ENCODE results near the gene SDK1. TPM values are rescaled to one million over a fixed set of nuclear protein-coding genes. Genes with fewer than 3 reads are reported as not detected.

The SDK1 gene
- total and polyA plus RNA-seq, 10 of the 15 experiments (the other 5 are each of a cell fraction or from before 2014, with no cell fraction given) = 0.14 to 0.33 TPM; not detected in 8

DNA sequence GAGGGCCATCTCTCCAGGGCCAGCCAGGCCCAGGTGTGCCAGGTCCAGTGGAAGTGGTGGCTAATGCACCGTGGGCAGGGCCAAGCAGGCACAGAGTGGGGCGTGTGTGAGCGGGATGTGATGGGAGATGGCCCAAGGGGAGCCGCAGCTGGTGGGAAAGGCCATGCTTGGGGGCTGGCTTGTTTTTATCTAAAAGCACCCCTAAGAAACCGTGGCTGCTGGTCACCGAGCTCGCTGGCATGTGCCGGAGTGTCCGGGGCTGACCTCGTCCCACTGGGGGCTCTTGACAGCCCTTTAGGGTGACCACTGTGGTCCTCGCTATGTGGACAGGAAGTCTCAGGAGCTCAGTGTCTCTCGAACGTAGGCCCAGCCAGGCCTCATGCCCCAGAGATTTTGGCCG lies 798.6 kb downstream of the SDK1 start (continued):
- TF ChIP-seq, protein P1, sequence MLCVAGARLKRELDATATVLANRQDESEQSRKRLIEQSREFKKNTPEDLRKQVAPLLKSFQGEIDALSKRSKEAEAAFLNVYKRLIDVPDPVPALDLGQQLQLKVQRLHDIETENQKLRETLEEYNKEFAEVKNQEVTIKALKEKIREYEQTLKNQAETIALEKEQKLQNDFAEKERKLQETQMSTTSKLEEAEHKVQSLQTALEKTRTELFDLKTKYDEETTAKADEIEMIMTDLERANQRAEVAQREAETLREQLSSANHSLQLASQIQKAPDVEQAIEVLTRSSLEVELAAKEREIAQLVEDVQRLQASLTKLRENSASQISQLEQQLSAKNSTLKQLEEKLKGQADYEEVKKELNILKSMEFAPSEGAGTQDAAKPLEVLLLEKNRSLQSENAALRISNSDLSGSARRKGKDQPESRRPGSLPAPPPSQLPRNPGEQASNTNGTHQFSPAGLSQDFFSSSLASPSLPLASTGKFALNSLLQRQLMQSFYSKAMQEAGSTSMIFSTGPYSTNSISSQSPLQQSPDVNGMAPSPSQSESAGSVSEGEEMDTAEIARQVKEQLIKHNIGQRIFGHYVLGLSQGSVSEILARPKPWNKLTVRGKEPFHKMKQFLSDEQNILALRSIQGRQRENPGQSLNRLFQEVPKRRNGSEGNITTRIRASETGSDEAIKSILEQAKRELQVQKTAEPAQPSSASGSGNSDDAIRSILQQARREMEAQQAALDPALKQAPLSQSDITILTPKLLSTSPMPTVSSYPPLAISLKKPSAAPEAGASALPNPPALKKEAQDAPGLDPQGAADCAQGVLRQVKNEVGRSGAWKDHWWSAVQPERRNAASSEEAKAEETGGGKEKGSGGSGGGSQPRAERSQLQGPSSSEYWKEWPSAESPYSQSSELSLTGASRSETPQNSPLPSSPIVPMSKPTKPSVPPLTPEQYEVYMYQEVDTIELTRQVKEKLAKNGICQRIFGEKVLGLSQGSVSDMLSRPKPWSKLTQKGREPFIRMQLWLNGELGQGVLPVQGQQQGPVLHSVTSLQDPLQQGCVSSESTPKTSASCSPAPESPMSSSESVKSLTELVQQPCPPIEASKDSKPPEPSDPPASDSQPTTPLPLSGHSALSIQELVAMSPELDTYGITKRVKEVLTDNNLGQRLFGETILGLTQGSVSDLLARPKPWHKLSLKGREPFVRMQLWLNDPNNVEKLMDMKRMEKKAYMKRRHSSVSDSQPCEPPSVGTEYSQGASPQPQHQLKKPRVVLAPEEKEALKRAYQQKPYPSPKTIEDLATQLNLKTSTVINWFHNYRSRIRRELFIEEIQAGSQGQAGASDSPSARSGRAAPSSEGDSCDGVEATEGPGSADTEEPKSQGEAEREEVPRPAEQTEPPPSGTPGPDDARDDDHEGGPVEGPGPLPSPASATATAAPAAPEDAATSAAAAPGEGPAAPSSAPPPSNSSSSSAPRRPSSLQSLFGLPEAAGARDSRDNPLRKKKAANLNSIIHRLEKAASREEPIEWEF (IDR thresholded peaks at IDR 0.05; ENCODE audit: insufficient replicate concordance, low read depth, low read length) = no peak
- TF ChIP-seq IRF4 (IDR thresholded peaks at IDR 0.05; ENCODE audit: low read depth, low read length) = no peak
- TF ChIP-seq POU2F2 (IDR thresholded peaks at IDR 0.05; ENCODE audit: borderline replicate concordance, low read depth, low read length) = no peak
- TF ChIP-seq, protein P2, sequence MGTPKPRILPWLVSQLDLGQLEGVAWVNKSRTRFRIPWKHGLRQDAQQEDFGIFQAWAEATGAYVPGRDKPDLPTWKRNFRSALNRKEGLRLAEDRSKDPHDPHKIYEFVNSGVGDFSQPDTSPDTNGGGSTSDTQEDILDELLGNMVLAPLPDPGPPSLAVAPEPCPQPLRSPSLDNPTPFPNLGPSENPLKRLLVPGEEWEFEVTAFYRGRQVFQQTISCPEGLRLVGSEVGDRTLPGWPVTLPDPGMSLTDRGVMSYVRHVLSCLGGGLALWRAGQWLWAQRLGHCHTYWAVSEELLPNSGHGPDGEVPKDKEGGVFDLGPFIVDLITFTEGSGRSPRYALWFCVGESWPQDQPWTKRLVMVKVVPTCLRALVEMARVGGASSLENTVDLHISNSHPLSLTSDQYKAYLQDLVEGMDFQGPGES (IDR thresholded peaks at IDR 0.05) = no peak

DNA sequence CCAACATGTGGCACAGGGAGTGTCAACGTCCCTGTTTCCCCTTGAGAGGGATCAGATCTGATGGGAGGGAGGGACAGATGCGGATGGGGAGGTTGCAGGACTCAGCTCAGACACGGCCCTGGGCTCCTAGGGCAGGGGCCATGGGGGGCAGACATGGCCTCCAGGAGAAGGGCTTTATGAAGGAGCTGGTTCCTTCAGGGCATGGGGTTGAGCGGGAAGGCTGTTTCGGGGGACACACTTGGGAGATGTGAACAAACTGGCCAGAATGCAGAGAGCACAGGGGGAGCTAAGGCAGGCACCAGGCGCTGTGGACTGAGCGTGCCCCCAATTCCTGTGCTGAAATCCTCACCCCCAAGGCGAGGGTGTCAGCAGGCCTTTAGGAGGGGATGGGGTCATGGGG lies 799.1 kb downstream of the SDK1 start:
- Histone ChIP-seq H3K4me1 (ENCODE audit: control insufficient read depth, insufficient read depth, low read length) (no peaks in the 10 kb centered on the region), H3K27ac (ENCODE audit: control insufficient read depth, insufficient read depth) (no peak overlapping the region), H2AFZ (ENCODE audit: control insufficient read depth, low read depth, low read length) (no peak overlapping the region), H4K20me1 (ENCODE audit: control insufficient read depth, insufficient read depth) (no peaks in the 10 kb centered on the region), H3K9ac (ENCODE audit: control insufficient read depth, insufficient read depth, low read length) (no peak overlapping the region), H3K4me3 (no peak overlapping the region), H3K9me3 (replicated peaks; ENCODE audit: control insufficient read depth, insufficient read depth, low read length) (no peaks in the 10 kb centered on the region; the same call in 2 of the 3 replicates), H3K4me2 (ENCODE audit: control insufficient read depth, insufficient read depth) (no peak overlapping the region), H3K79me2 (ENCODE audit: control insufficient read depth, insufficient read depth, low read length) (no peaks in the 10 kb centered on the region), H3K27me3 (replicated peaks in 1 of 2; ENCODE audit: control insufficient read depth in 2 of 2, insufficient read depth in 2 of 2, low read length in 1 of 2) (no peaks in the 10 kb centered on the region), H3K36me3 (ENCODE audit: control insufficient read depth in 2 of 2, insufficient read depth in 2 of 2, low read length in 1 of 2) (no peaks in the 10 kb centered on the region)
- RAD21 ChIA-PET (ENCODE audit: unreplicated experiment) = no interaction called here
- no peak for ATAC-seq
- no TSS peak for BruUV-seq (replicated peaks)
- FAIRE-seq = no peak
- POLR2A ChIA-PET = no interaction called here
- 21% methylated on average over 8 of the region's 8 CpGs for WGBS (ENCODE audit: insufficient coverage, insufficient replicate concordance, low lambda C conversion rate, missing lambda C conversion rate)
- SMC1A ChIA-PET (ENCODE audit: uncharacterized antibody, unreplicated experiment) = no interaction called here
- CTCF ChIA-PET = no interaction called here
- in situ Hi-C loops (cut with MboI) (no loop called here), intact Hi-C loops (cut with micrococcal nuclease; ENCODE audit: unreplicated experiment) (no loop called here)
- no peak for DNase-seq (ENCODE audit: low read depth, low spot score)
- no peak for TF ChIP-seq ATF7 (IDR thresholded peaks at IDR 0.05; ENCODE audit: low read depth)
- TF ChIP-seq ZNF384 (IDR thresholded peaks at IDR 0.05; ENCODE audit: borderline replicate concordance, low read depth, low read length) = no peak
- TF ChIP-seq SMAD1 (IDR thresholded peaks at IDR 0.05; ENCODE audit: low read depth, partially characterized antibody) = no peak
- TF ChIP-seq BRCA1 (IDR thresholded peaks at IDR 0.05; ENCODE audit: low read depth, low read length) = no peak
- TF ChIP-seq, protein P3, sequence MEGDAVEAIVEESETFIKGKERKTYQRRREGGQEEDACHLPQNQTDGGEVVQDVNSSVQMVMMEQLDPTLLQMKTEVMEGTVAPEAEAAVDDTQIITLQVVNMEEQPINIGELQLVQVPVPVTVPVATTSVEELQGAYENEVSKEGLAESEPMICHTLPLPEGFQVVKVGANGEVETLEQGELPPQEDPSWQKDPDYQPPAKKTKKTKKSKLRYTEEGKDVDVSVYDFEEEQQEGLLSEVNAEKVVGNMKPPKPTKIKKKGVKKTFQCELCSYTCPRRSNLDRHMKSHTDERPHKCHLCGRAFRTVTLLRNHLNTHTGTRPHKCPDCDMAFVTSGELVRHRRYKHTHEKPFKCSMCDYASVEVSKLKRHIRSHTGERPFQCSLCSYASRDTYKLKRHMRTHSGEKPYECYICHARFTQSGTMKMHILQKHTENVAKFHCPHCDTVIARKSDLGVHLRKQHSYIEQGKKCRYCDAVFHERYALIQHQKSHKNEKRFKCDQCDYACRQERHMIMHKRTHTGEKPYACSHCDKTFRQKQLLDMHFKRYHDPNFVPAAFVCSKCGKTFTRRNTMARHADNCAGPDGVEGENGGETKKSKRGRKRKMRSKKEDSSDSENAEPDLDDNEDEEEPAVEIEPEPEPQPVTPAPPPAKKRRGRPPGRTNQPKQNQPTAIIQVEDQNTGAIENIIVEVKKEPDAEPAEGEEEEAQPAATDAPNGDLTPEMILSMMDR (IDR thresholded peaks at IDR 0.05 in 2 of 3, conservative IDR thresholded peaks at IDR 0.05 in 1 of 3; ENCODE audit: control insufficient read depth in 2 of 3, extremely low read depth in 1 of 3, insufficient read depth in 1 of 3, low read depth in 3 of 3, low read length in 3 of 3) = no peak
- TF ChIP-seq, protein P4, sequence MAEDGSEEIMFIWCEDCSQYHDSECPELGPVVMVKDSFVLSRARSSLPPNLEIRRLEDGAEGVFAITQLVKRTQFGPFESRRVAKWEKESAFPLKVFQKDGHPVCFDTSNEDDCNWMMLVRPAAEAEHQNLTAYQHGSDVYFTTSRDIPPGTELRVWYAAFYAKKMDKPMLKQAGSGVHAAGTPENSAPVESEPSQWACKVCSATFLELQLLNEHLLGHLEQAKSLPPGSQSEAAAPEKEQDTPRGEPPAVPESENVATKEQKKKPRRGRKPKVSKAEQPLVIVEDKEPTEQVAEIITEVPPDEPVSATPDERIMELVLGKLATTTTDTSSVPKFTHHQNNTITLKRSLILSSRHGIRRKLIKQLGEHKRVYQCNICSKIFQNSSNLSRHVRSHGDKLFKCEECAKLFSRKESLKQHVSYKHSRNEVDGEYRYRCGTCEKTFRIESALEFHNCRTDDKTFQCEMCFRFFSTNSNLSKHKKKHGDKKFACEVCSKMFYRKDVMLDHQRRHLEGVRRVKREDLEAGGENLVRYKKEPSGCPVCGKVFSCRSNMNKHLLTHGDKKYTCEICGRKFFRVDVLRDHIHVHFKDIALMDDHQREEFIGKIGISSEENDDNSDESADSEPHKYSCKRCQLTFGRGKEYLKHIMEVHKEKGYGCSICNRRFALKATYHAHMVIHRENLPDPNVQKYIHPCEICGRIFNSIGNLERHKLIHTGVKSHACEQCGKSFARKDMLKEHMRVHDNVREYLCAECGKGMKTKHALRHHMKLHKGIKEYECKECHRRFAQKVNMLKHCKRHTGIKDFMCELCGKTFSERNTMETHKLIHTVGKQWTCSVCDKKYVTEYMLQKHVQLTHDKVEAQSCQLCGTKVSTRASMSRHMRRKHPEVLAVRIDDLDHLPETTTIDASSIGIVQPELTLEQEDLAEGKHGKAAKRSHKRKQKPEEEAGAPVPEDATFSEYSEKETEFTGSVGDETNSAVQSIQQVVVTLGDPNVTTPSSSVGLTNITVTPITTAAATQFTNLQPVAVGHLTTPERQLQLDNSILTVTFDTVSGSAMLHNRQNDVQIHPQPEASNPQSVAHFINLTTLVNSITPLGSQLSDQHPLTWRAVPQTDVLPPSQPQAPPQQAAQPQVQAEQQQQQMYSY (CRISPR knock-in tag; IDR thresholded peaks at IDR 0.05) = no peak
- no peak for TF ChIP-seq HDAC2 (IDR thresholded peaks at IDR 0.05)
- TF ChIP-seq CHD4 (IDR thresholded peaks at IDR 0.05) = no peak

All from GM12878 (cell line).